Activated CD4-positive, CD25-positive, alpha-beta regulatory T cell treated with anti-CD3 and anti-CD28 coated beads, Interleukin-2, amount 50 U/mL, for 72 hours (primary cell): ENCODE results near the gene PLD6.

Source experiments
- DNase-seq: peaks from one replicate; pipeline ENCODE4 v3.0.0; 2021

Gene PLD6

DNA sequence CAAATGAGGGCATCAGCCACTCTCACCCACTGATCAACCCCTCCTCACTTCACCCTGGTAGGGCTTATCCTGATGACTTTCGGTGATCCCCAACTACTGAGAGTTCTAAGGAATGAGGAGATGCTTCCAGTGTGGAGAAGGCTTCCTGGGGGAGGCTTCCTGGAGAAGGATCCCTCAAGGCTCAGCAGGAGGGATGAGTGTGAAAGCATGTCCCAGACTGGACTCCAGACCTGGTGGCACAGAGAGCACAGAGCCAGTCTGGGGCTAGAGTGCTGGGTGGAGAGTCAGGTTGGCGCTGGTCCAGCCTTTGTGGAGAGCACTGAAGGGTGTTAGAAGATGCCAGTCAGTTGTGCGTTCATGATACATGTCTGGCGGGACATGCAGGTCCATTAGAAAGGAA lies 53.7 kb downstream of the PLD6 start:
- DNase-seq: no peak

- no peak for DNase-seq
Observed at GRCh38 chr17:17151962-17152361, 54.2 kb downstream of the PLD6 start.

- DNase-seq: no peak
Observed at GRCh38 chr17:17151541-17151940, 54.6 kb downstream of the PLD6 start.

DNA sequence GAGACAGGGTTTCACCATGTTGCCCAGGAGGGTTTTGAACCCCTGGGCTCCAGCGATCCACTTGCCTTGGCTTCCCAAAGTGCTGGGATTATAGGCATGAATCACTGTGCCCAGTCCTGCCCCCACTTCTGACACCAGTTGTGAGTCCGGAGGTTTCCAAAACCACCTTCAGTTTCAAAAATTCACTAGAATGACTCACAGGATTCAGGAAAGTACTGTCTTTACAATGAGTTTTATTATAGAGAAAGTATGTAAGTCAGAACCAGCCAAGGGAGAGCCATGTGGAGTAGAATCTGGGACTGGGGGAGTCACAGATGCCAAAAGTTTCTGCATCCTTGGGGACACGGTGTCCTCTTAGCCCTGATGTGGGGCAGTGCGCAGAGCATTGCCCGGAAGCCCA lies 55.1 kb downstream of the PLD6 start:
- DNase-seq: no peak
